K562 (cell line): ENCODE measurements around the gene ELOVL5. TPM values are rescaled to one million over a fixed set of nuclear protein-coding genes. Genes with fewer than 3 reads are reported as not detected.

Experiments used
- ATAC-seq: fragments of 200-7000 bp; cut with Tn5 transposase; 3 replicates; pipeline ENCODE4 v1.9.1; 2020; ENCODE audit warnings: moderate library complexity
- BruUV-seq: library from RNA; stranded (reverse); fragments of 400-500 nt; replicated peaks from 2 replicates; lab custom pipeline; 2021; lab: Mats Ljungman, UMichigan
- CTCF ChIA-PET: fragments of 300-600 bp; formaldehyde crosslinking; extraction: SDS; loops from one replicate; lab custom pipeline; 2021; ENCODE audit warnings: low intra/inter-chr PET ratio; lab: Yijun Ruan, JAX
- POLR2A ChIA-PET: fragments of 300-600, 350-650 bp; sonication (Branson Sonifier 250); formaldehyde crosslinking; extraction: SDS; loops from one replicate; lab custom pipeline; 2021; ENCODE audit warnings: antibody characterized with exemption, inconsistent platforms; lab: Yijun Ruan, JAX
- DNase-seq, 4 experiments: peaks; one replicate each; pipeline versions ENCODE4 v3.0.0 to v3.0.0-alpha.2; 2011 to 2018; ENCODE audit warnings: low spot score in 3 of 4, mixed read lengths in 3 of 4; ENCODE audit errors: extremely low read depth in 1 of 4
- FAIRE-seq: peaks from 2 replicates; lab custom pipeline; 2011; peaks lifted over from hg19 to GRCh38; lab: Jason Lieb, UNC
- H2AFZ ChIP-seq: 2 replicates; pipeline ENCODE4 v1.6.0; 2011; ENCODE audit warnings: low read depth, low read length, control low read depth, inconsistent platforms
- H3K27ac ChIP-seq: fragments of 200-600 bp; 3 replicates; pipeline ENCODE4 v1.8.0; 2011; ENCODE audit warnings: low read depth, mild to moderate bottlenecking, control low read depth, inconsistent platforms, low read length, moderate library complexity, mixed read lengths; ENCODE audit errors: extremely low read depth
- H3K27me3 ChIP-seq, 2 experiments: fragments of 300-600 bp in 1 of 2; 2 replicates in 1 of 2; 3 replicates in 1 of 2; pipeline versions ENCODE4 v1.6.0 to v1.8.0; 2011; ENCODE audit warnings: inconsistent platforms in 2 of 2, low read length in 2 of 2, mild to moderate bottlenecking in 1 of 2, mixed read lengths in 1 of 2, moderate library complexity in 1 of 2; ENCODE audit not compliant: control insufficient read depth in 2 of 2, insufficient read depth in 2 of 2
- H3K36me3 ChIP-seq: fragments of 300-600 bp; 3 replicates; pipeline ENCODE4 v1.8.0; 2011; ENCODE audit warnings: mild to moderate bottlenecking, low read length, inconsistent platforms; ENCODE audit not compliant: control insufficient read depth, insufficient read depth
- H3K4me1 ChIP-seq, 2 experiments: fragments of 200-600 bp in 1 of 2; replicated peaks in 1 of 2; 2 replicates in 1 of 2; 3 replicates in 1 of 2; pipeline versions ENCODE4 v1.5.1 to v1.8.0; 2011; ENCODE audit warnings: inconsistent platforms in 2 of 2, low read length in 2 of 2, mild to moderate bottlenecking in 1 of 2, mixed read lengths in 1 of 2, moderate library complexity in 1 of 2; ENCODE audit not compliant: control insufficient read depth in 2 of 2, insufficient read depth in 2 of 2
- H3K4me2 ChIP-seq: 2 replicates; pipeline ENCODE4 v1.6.1; 2011; ENCODE audit warnings: low read length, control low read depth, inconsistent platforms, mixed read lengths; ENCODE audit not compliant: insufficient read depth
- H3K4me3 ChIP-seq: fragments of 200-600 bp; sonication (generic), shearing (Covaris generic); 2 replicates; pipeline ENCODE4 v1.5.1; 2016; ENCODE audit warnings: control low read depth, inconsistent platforms
- H3K79me2 ChIP-seq: fragments of 200-600 bp; 3 replicates; pipeline ENCODE4 v1.8.0; 2011; ENCODE audit warnings: low read length, inconsistent platforms; ENCODE audit not compliant: control insufficient read depth, insufficient read depth
- H3K9ac ChIP-seq, 2 experiments: 2 replicates each; pipeline versions ENCODE4 v1.6.0 to v1.6.1; 2011; ENCODE audit warnings: low read depth in 2 of 2, low read length in 2 of 2, control low read depth in 1 of 2, inconsistent platforms in 1 of 2, mild to moderate bottlenecking in 1 of 2, mixed read lengths in 1 of 2; ENCODE audit not compliant: insufficient read depth in 1 of 2
- H3K9me1 ChIP-seq: one replicate; pipeline ENCODE4 v1.6.0; 2011; ENCODE audit warnings: inconsistent platforms, mild to moderate bottlenecking, low read length, moderate library complexity; ENCODE audit not compliant: control insufficient read depth, insufficient read depth
- H3K9me3 ChIP-seq: replicated peaks from 2 replicates; pipeline ENCODE4 v1.5.1; 2011; ENCODE audit warnings: low read depth, low read length, inconsistent platforms; ENCODE audit not compliant: control insufficient read depth, insufficient read depth
- H4K20me1 ChIP-seq: replicated peaks from 2 replicates; pipeline ENCODE4 v1.6.1; 2011; ENCODE audit warnings: low read length, inconsistent platforms, mixed read lengths; ENCODE audit not compliant: control insufficient read depth, insufficient read depth
- ARNT ChIP-seq, 2 experiments: fragments of 450-650 bp; IDR thresholded peaks; 2 replicates each; pipeline ENCODE4 v1.6.1; 2016; ENCODE audit warnings: mild to moderate bottlenecking in 1 of 2
- ZNF134 ChIP-seq: fragments of 250-450 bp; sonication (Bioruptor Pico); conservative IDR thresholded peaks from 2 replicates; pipeline ENCODE4 v1.4.0; 2020
- ZNF23 ChIP-seq: fragments of 250-450 bp; sonication (Bioruptor Pico); IDR thresholded peaks from 2 replicates; pipeline ENCODE4 v1.4.0; 2020; ENCODE audit warnings: mild to moderate bottlenecking
- ZNF696 ChIP-seq: fragments of 250-450 bp; sonication (Bioruptor Pico); conservative IDR thresholded peaks from 2 replicates; pipeline ENCODE4 v1.4.0; 2020; ENCODE audit warnings: mild to moderate bottlenecking, moderate library complexity
- WGBS: fragments of 100-300 bp; shearing (Covaris generic); methylation state at CpG from one replicate; pipeline ENCODE4 v1.1.6; 2016; ENCODE audit warnings: low coverage, mixed read lengths; ENCODE audit not compliant: insufficient coverage; ENCODE audit errors: missing lambda C conversion rate; 5-methylcytosine and 5-hydroxymethylcytosine counted together
- in situ Hi-C: fragments of 300-500 bp; cut with MboI; formaldehyde crosslinking; loops from 4 replicates; pipeline ENCODE4 v1.15.0; 2018; ENCODE audit warnings: inconsistent platforms, mixed read lengths
- intact Hi-C: fragments of 100-400 bp; cut with micrococcal nuclease; formaldehyde crosslinking; loops from 2 replicates; pipeline ENCODE4 v1.14.2; 2022
- polyA plus RNA-seq, 8 experiments: library from polyadenylated mRNA; depleted of rRNA in 4 of 8; stranded (reverse) in 5 of 8; unstranded in 3 of 8; fragments of >200 nt; fragmentation: Nextera tagmentation in 2 of 8; fragmentation: Illumina TruSeq in 1 of 8; extraction: Ambion mirVana in 2 of 8; extraction: Trizol in 1 of 8; gene quantifications; 2 replicates each; pipeline versions ENCODE4 v1.2.1 to v1.2.3, GENCODE V29; 2011 to 2014; ENCODE audit warnings: inconsistent platforms in 1 of 8, missing spikeins in 1 of 8
- total RNA-seq, 7 experiments: library from RNA; depleted of rRNA in 6 of 7; stranded (reverse); fragments of >200 nt in 6 of 7; fragmentation: Illumina TruSeq in 2 of 7; extraction: Trizol in 2 of 7; gene quantifications; 2 replicates each; pipeline versions ENCODE4 v1.2.1 to v1.2.3, GENCODE V29; 2011 to 2021; ENCODE audit warnings: low replicate concordance in 1 of 7
- TF ChIP-seq, protein P1 (sequence below): fragments of 200-400 bp; formaldehyde crosslinking; IDR thresholded peaks from 2 replicates; pipeline ENCODE4 v1.6.1; 2017; ENCODE audit warnings: mild to moderate bottlenecking, low read depth, low read length, moderate library complexity
- TF ChIP-seq, protein P2 (sequence below): fragments of 250-450 bp; sonication (Bioruptor Pico); IDR thresholded peaks from 2 replicates; pipeline ENCODE4 v1.5.0; 2021; ENCODE audit warnings: mild to moderate bottlenecking, borderline replicate concordance
- TF ChIP-seq, protein P3 (sequence below): sonication (generic); formaldehyde crosslinking; IDR thresholded peaks from 2 replicates; pipeline ENCODE4 v1.9.0; 2022; ENCODE audit warnings: mild to moderate bottlenecking, missing genetic modification reagents
- TF ChIP-seq, protein P4 (sequence below): sonication (generic); formaldehyde crosslinking; IDR thresholded peaks from 2 replicates; pipeline ENCODE4 v1.8.0; 2022; ENCODE audit warnings: mild to moderate bottlenecking, missing genetic modification reagents

Gene ELOVL5
- total and polyA plus RNA-seq, 9 of the 15 experiments (the other 6 are each of a cell fraction or from before 2014, with no cell fraction given), result 70.6 to 245 (median 132) TPM

DNA sequence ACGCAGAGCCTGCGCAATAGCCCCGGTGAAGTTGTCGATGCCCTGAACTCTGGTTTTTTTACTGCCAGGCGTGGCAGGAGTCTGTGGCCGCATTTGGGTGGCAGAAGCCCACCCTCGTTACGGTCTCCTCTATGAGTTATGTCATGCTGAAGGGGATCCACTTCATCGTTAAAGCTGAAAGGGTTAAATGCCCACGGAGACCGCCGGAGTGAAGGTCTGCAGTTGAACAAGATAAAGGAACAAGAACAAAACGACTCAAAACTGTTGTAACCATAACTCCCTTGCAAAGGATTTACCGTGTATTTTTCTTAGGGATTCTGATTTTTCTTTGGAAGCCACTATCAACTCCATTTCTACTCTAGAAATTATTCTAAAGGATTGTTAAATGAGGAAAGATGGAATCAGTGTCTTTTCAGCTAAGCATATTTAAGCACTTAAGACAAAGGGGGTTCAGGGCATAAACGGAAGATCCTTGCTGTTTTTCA lies 501 bp upstream of the ELOVL5 start:
- Histone ChIP-seq H3K36me3 (peaks cover 26% of the 10 kb centered on the region), H2AFZ (peak overlapping the region; percentile 97), H3K4me2 (peak overlapping the region; percentile 88), H3K9ac (peak overlapping the region; percentile 81 to 97), H3K4me3 (peak overlapping the region; percentile 88), H3K27me3 (no peaks in the 10 kb centered on the region), H3K27ac (peak overlapping the region; percentile 91), H3K4me1 (peaks cover 0 to 28% of the 10 kb centered on the region in 2 experiments; a peak in 3 of 5 replicates), H4K20me1 (peaks cover 31% of the 10 kb centered on the region), H3K9me3 (no peaks in the 10 kb centered on the region), H3K79me2 (peaks cover 53% of the 10 kb centered on the region), H3K9me1 (peaks cover 2% of the 10 kb centered on the region)
- 10% methylated on average over 15 of the region's 15 CpGs for WGBS
- ATAC-seq, result no peak
- DNase-seq, result no peak
- in situ Hi-C loops, result no loop called here
- FAIRE-seq, result no peak
- ChIA-PET POLR2A (interaction anchor here (0.6 to 3.0 kb wide), 5 partner anchors 10 to 66 kb away, joined by 3 to 10 read pairs (median 3); no protein-coding TSS in a partner anchor), CTCF (no interaction called here)
- intact Hi-C loops, result loop anchor here (2.0 to 5.0 kb wide), 3 partner anchors 37 to 62 kb away; no protein-coding TSS in a partner anchor
- BruUV-seq, result TSS peak; percentile 95
- TF ChIP-seq, protein P1, sequence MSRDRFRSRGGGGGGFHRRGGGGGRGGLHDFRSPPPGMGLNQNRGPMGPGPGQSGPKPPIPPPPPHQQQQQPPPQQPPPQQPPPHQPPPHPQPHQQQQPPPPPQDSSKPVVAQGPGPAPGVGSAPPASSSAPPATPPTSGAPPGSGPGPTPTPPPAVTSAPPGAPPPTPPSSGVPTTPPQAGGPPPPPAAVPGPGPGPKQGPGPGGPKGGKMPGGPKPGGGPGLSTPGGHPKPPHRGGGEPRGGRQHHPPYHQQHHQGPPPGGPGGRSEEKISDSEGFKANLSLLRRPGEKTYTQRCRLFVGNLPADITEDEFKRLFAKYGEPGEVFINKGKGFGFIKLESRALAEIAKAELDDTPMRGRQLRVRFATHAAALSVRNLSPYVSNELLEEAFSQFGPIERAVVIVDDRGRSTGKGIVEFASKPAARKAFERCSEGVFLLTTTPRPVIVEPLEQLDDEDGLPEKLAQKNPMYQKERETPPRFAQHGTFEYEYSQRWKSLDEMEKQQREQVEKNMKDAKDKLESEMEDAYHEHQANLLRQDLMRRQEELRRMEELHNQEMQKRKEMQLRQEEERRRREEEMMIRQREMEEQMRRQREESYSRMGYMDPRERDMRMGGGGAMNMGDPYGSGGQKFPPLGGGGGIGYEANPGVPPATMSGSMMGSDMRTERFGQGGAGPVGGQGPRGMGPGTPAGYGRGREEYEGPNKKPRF, result no peak
- TF ChIP-seq, protein P2, sequence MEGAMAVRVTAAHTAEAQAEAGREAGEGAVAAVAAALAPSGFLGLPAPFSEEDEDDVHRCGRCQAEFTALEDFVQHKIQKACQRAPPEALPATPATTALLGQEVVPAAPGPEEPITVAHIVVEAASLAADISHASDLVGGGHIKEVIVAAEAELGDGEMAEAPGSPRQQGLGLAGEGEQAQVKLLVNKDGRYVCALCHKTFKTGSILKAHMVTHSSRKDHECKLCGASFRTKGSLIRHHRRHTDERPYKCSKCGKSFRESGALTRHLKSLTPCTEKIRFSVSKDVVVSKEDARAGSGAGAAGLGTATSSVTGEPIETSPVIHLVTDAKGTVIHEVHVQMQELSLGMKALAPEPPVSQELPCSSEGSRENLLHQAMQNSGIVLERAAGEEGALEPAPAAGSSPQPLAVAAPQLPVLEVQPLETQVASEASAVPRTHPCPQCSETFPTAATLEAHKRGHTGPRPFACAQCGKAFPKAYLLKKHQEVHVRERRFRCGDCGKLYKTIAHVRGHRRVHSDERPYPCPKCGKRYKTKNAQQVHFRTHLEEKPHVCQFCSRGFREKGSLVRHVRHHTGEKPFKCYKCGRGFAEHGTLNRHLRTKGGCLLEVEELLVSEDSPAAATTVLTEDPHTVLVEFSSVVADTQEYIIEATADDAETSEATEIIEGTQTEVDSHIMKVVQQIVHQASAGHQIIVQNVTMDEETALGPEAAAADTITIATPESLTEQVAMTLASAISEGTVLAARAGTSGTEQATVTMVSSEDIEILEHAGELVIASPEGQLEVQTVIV (CRISPR knock-in tag), result no peak
- TF ChIP-seq ARNT (IDR thresholded peaks at IDR 0.05) (no peak), ZNF134 (CRISPR knock-in tag) (no peak), ZNF23 (CRISPR knock-in tag) (no peak), ZNF696 (CRISPR knock-in tag) (no peak)
- TF ChIP-seq, protein P3, sequence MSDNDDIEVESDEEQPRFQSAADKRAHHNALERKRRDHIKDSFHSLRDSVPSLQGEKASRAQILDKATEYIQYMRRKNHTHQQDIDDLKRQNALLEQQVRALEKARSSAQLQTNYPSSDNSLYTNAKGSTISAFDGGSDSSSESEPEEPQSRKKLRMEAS (CRISPR knock-in tag), result no peak; the same call in 1 of the 2 replicates
- TF ChIP-seq, protein P4, sequence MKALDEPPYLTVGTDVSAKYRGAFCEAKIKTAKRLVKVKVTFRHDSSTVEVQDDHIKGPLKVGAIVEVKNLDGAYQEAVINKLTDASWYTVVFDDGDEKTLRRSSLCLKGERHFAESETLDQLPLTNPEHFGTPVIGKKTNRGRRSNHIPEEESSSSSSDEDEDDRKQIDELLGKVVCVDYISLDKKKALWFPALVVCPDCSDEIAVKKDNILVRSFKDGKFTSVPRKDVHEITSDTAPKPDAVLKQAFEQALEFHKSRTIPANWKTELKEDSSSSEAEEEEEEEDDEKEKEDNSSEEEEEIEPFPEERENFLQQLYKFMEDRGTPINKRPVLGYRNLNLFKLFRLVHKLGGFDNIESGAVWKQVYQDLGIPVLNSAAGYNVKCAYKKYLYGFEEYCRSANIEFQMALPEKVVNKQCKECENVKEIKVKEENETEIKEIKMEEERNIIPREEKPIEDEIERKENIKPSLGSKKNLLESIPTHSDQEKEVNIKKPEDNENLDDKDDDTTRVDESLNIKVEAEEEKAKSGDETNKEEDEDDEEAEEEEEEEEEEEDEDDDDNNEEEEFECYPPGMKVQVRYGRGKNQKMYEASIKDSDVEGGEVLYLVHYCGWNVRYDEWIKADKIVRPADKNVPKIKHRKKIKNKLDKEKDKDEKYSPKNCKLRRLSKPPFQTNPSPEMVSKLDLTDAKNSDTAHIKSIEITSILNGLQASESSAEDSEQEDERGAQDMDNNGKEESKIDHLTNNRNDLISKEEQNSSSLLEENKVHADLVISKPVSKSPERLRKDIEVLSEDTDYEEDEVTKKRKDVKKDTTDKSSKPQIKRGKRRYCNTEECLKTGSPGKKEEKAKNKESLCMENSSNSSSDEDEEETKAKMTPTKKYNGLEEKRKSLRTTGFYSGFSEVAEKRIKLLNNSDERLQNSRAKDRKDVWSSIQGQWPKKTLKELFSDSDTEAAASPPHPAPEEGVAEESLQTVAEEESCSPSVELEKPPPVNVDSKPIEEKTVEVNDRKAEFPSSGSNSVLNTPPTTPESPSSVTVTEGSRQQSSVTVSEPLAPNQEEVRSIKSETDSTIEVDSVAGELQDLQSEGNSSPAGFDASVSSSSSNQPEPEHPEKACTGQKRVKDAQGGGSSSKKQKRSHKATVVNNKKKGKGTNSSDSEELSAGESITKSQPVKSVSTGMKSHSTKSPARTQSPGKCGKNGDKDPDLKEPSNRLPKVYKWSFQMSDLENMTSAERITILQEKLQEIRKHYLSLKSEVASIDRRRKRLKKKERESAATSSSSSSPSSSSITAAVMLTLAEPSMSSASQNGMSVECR (CRISPR knock-in tag), result no peak
